AG04450 (cell line): Measurements from ENCODE around the gene GPC5. TPM values are rescaled to one million over a fixed set of nuclear protein-coding genes. Genes with fewer than 3 reads are reported as not detected.
"Not testable (repeated sequence)": the region's sequence is repeated elsewhere in the genome, so short reads cannot be mapped to it uniquely, and the experiment has no call there.

Experiments used
- CTCF ChIA-PET: fragments of 300-600, 350-600 bp; formaldehyde crosslinking; extraction: SDS; loops from one replicate; lab custom pipeline; 2022; ENCODE audit warnings: antibody characterized with exemption, inconsistent platforms; lab: Charles Lee
- POLR2A ChIA-PET: fragments of 350-600 bp; formaldehyde crosslinking; extraction: SDS; loops from one replicate; lab custom pipeline; 2021; ENCODE audit warnings: antibody characterized with exemption, inconsistent platforms; lab: Yijun Ruan, JAX
- DNase-seq: peaks from one replicate; pipeline ENCODE4 v3.0.0-alpha.2; 2011; ENCODE audit warnings: low read depth, low spot score
- H3K27ac ChIP-seq: one replicate; pipeline ENCODE4 v1.5.1; 2012; ENCODE audit warnings: low read depth, low read length, control low read depth
- H3K27me3 ChIP-seq: one replicate; pipeline ENCODE4 v1.6.0; 2012; ENCODE audit warnings: low read length; ENCODE audit not compliant: control insufficient read depth, insufficient read depth
- H3K4me3 ChIP-seq: 2 replicates; pipeline ENCODE4 v1.5.1; 2011; ENCODE audit warnings: mild to moderate bottlenecking, low read depth, low read length, control low read depth
- H3K9me3 ChIP-seq: 2 replicates; pipeline ENCODE4 v1.5.1; 2012; ENCODE audit warnings: low read length; ENCODE audit not compliant: control insufficient read depth, insufficient read depth
- CTCF ChIP-seq: IDR thresholded peaks from 2 replicates; pipeline ENCODE4 v1.5.1; 2011; ENCODE audit warnings: low read depth, low read length, control low read depth, inconsistent platforms
- polyA plus RNA-seq: library from polyadenylated mRNA; depleted of rRNA; stranded (reverse); fragments of >200 nt; gene quantifications from 2 replicates; pipeline ENCODE4 v1.2.3, GENCODE V29; 2011

The GPC5 gene
- polyA plus RNA-seq, 1 experiment = 3.6 TPM

DNA sequence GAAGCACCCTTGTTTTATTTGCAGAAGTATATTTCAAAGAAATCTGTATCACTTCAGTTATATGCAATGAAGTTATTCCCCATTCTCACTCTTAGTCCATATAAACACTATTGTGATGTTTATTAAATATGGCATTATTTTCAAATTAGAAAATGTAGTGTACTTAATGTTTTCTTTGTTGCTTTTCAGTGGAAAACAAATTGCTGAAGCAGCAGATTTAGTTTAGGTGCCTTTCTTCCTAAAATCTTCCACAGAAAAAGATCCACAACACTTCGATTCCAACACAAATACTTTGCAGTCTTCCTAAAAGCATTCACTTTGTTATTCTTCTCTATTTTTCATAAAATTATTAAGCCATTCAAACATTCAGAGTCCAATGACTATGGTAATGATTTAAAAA lies 1336.1 kb downstream of the GPC5 start:
- ChIA-PET POLR2A (no interaction called here), CTCF (no interaction called here)
- Histone ChIP-seq H3K27me3 (no peaks in the 10 kb centered on the region), H3K27ac (no peak overlapping the region), H3K4me3 (no peak overlapping the region), H3K9me3 (no peaks in the 10 kb centered on the region)
- no peak for TF ChIP-seq CTCF
- no peak for DNase-seq

DNA sequence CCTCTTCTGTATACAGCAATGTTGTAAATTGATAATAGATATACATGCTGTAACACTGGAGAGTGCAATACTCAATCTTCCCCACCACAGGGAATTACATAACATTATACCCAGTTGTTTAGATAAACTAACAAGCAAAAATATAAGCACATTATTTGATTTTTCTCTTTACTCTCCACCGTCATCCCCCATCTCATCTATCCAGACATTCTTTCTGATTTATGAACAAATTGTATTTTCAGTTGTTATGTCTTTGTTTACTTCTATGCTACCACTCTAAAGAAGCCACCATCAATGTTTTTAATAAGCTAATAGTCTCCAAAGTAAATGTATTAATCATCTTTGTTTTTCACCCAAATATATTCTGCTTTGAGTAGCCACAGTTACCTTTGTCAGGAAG lies 1337.5 kb downstream of the GPC5 start:
- ChIA-PET CTCF (interaction anchor here (0.6 to 1.6 kb wide), 2 partner anchors 19 to 1429 kb away, joined by 3 to 4 read pairs; no protein-coding TSS in a partner anchor), POLR2A (no interaction called here)

GRCh38 chr13:92739306-92739818 lies 1340.9 kb downstream of the GPC5 start:
- CTCF ChIA-PET = interaction anchor here (0.7 to 1.9 kb wide), 2 partner anchors 23 to 265 kb away, joined by 3 to 5 read pairs; no protein-coding TSS in a partner anchor
- DNase-seq = no peak
- no peak overlapping the region for H3K27ac ChIP-seq
- TF ChIP-seq CTCF = no peak
- POLR2A ChIA-PET = no interaction called here
- no peaks in the 10 kb centered on the region for H3K27me3 ChIP-seq
- no peaks in the 10 kb centered on the region for H3K9me3 ChIP-seq
- H3K4me3 ChIP-seq = no peak overlapping the region

More for the DNA sequence above, 1337.5 kb downstream of the GPC5 start:
- Histone ChIP-seq H3K27me3 (no peaks in the 10 kb centered on the region), H3K9me3 (no peaks in the 10 kb centered on the region), H3K27ac (no peak overlapping the region), H3K4me3 (no peak overlapping the region)
- no peak for TF ChIP-seq CTCF
- no peak for DNase-seq

DNA sequence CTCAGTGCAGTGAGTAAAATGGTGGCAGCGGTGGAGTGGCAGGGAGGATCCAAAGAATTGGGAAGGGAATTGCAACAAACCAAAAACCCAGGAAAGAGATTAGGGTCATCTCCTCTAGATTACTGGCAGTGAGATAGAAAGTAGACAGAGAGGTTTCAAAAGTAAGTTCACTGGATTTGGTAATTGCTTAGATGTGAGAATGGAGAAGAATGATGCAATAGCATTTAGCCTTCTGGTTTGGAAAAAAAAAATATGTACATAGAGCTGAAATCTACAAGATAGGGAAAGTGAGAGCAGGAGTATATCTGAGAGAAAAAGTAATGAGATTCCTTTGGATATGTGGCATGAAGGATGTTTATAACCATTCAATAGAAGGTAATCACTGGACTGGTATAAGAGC lies 1345.6 kb downstream of the GPC5 start:
- TF ChIP-seq CTCF = no peak
- H3K27me3 ChIP-seq = no peaks in the 10 kb centered on the region
- ChIA-PET CTCF (no interaction called here), POLR2A (no interaction called here)
- no peak overlapping the region for H3K27ac ChIP-seq
- H3K4me3 ChIP-seq = no peak overlapping the region
- no peaks in the 10 kb centered on the region for H3K9me3 ChIP-seq
- DNase-seq = no peak

DNA sequence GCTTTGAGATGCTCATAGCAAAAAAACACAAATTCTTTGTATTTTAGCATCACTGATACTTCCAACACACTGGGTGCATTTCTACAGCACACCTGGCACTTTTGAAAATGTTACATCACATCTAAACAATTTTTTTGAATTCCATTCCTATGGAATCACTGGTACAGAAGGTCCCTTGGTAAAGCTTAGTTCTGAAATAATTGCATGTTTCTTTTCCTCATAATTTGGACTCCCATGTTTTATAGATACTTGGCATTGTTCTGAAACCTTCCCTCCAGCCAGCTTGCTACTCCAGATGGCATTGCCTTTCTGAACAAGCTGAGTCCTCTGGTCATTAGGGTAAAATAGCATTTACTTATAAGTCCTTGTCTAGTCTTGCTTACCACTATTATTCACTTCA lies 1346.8 kb downstream of the GPC5 start:
- Histone ChIP-seq H3K27ac (no peak overlapping the region), H3K27me3 (no peaks in the 10 kb centered on the region), H3K4me3 (no peak overlapping the region), H3K9me3 (no peaks in the 10 kb centered on the region)
- ChIA-PET CTCF (interaction anchor here (0.5 kb wide), 1 partner anchor 1929 kb away, joined by 6 read pairs; no protein-coding TSS in a partner anchor), POLR2A (no interaction called here)
- no peak for TF ChIP-seq CTCF
- no peak for DNase-seq

DNA sequence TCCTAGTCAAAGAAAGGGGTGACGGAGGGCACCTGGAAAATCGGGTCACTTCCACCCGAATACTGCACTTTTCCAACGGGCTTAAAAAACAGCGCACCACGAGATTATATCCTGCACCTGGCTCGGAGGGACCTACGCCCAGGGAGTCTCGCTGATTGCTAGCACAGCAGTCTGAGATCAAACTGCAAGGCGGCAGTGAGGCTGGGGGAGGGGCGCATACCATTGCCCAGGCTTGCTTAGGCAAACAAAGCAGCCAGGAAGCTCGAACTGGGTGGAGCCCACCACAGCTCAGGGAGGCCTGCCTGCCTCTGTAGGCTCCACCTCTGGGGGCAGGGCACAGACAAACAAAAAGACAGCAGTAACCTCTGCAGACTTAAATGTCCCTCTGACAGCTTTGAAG lies 1354.3 kb downstream of the GPC5 start:
- H3K4me3 ChIP-seq, H3K9me3 ChIP-seq, DNase-seq, H3K27ac ChIP-seq, CTCF ChIA-PET, POLR2A ChIA-PET, H3K27me3 ChIP-seq: not testable (repeated sequence)
